GM19397 (cell line): ENCODE measurements around the gene GOLGA7B.

Experiments used
- ATAC-seq: cut with Tn5 transposase; IDR thresholded peaks from one replicate; pipeline ENCODE4 v1.9.1; 2021; ENCODE audit warnings: mild to moderate bottlenecking, moderate library complexity; ENCODE audit not compliant: unreplicated experiment

Gene GOLGA7B

DNA sequence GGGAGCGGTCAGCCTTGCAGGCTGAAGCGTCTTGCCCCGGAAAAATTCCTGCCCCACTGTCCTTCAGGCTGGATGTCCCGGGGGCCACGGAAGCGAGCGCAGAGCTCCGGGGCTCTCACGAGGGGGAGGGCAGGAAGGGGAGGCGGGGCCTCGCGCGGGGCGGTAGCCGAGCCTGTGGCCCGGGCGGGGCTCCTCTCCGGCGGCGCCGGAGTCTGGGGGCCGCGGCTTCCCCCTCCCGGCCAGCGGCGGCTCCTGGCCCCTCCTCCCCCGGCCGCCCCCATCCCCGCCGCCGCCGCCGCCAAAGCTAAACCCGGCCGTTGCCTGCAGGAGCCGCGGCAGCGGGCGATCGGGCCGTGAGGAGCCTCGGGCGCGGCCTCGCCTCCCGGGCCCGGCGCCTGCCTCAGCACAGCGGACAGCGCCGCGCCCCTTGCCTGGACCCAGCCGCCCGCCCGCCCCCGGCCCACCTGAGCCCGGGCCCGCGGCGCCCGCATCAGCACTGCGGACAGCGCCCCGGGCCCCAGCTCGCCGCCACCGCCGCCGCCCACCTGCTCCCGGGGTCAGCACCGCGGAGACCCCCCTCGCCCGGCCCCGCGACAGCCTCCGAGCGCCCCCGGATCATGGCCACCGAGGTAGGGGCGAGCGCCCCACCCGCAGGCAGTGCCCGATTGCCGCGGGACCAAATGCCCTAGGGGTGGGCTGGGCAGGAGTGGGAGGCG is at the start of gene GOLGA7B:
GOLGA7B (plus strand) TSS at position 157 of the 716 bp plus-strand sequence; CDS start at position 618, 461 bp downstream.
- peak; percentile 73 for ATAC-seq

DNA sequence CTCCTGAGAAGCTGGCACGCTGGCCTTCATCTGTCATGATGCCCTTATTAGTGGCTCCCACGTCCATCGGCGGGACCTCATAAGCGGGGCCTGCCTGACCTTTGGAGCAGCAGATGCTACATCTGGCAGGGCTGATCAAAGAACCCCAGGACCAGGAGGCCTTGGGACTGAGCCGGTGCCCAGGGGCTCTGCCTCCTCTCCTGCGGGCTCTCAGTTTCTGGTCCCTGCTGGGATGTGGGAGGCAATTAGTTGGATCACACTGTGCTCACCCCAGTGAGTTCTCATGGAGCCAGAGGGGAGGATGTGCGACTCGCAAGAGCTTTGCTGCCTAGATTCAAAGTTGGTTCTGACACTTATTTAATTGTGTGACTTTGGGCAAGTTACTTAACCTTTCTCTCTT is 49.2 kb upstream of the GOLGA7B start:
- no peak for ATAC-seq

DNA sequence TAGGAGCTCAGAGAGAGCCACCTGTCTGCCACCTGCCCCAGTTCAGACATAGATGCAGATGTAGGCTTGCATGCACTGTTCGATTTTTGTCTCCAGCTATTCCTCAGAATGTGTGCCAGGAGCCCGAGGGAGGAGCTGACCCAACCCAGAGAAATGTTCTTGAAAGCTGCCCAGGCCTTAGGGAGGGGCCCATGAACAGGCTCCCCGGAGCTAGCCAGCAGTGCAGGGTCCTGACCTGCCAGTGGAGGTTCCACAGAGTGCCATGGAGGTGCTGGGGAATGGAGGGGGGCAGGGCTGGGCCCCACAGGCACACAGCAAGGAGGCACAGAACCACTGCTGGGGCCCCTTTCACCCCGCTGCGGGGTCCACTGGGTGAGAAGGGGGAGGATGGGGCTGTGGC is 48.2 kb upstream of the GOLGA7B start:
- ATAC-seq, result no peak

DNA sequence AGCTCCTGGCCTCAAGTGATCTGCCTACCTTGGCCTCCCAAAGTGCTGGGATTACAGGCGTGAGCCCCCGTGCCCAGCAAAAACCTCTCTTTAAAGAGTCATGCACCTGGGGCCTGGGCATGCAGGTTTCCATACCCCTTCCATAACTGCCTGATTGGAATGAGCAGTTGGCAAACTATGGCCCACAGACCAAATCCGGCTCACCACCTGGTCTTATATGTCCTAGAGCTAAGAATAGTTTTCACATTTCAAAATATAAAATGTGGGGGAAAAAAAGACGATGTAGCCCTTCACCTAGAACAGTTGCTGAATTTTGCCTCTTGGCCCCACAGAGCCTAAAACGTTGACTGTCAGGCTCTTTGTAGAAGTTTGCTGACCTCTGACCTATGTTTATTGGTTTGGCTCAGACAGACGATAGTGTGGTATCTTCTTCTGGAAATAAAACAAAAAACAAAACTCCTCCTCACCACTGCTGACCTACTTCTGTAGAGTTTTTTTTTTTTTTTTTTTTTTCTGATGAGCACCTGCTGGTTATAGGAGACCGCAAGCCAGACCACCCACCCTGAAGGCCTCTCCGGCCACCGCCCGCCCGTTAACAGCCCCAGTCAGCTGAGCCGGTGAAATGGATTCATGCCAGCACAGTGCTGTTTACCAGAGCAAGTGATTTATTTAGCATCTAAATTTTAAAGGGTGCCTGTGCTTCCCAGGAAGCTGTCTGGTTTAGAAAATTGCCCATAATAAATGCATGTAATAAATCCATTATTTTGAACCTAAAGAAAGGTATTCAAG is 44.4 kb upstream of the GOLGA7B start:
- no peak for ATAC-seq

DNA sequence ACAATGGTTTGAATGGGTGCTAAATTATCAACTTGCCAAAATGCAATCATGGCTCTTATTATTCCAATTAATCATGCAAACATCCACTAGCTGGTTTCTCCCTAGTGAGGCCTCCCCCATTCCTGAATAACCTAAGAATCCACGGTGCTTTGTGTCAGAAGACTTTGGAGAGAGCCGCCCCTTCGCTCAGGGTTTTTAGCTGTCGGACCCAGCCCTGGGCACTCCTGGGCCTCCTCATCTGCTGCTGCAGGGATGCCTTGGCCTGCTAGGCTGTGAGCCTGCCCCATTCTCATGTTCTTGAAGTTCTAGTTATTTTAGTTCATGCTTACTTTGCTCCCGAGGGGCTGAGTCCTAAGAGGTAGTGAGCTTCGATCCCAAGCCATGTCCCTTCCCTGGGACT is 43.7 kb upstream of the GOLGA7B start:
- ATAC-seq, result no peak

DNA sequence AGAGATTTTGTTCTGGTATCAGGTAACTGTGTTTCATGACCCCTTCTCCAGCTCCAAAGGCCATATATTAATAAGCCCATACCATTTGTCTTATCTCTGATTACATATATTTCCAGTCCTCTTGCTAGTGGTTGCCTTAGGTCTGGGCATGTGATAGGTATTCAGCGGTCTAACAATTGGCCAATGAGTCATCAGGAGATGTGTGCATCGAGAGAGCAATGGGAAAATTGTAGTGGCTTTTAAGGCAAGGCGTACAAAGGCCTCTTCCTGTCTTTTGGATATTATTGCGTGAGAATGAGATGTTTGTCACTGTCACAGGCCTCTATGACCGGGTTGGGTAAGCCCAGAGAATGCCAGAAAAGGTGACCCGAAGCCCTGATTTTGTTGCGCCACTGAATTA is 39.2 kb upstream of the GOLGA7B start:
- no peak for ATAC-seq

DNA sequence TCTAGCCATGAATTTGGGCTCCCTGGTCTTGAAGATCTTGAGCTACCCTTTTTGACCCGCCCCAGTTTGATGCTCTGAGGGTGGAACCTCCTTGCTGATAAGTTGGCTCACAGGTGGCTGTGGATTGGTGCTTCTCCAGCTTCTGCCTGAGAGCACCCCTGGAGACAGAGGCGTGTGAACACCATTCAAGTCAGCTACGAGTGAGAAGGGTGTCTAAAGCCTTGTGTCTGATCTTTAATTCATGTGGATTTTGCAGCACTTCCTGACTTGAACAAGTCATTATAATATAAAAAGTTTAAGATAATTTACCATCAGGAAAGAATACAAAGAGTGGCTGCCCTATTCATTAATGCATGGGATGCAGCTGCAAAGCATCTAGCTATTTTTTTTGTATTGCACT is 37.7 kb upstream of the GOLGA7B start:
- ATAC-seq, result no peak

DNA sequence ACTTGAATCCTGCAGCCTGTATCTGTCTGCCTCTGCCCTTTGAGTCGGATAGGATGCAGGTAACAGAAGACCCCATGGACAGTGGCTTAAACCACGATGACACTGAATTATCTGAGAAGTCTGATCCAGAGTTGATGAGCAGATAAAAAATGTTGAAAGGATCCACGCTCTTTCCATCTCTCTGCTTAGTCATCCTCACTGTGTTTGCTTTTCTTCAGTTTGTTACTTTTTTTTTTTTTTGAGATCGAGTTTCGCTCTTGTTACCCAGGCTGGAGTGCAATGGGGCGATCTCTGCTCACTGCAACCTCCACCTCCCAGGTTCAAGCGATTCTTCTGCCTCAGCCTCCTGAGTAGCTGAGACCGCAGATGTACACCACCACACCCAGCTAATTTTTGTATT is 36.9 kb upstream of the GOLGA7B start:
- ATAC-seq, result no peak

DNA sequence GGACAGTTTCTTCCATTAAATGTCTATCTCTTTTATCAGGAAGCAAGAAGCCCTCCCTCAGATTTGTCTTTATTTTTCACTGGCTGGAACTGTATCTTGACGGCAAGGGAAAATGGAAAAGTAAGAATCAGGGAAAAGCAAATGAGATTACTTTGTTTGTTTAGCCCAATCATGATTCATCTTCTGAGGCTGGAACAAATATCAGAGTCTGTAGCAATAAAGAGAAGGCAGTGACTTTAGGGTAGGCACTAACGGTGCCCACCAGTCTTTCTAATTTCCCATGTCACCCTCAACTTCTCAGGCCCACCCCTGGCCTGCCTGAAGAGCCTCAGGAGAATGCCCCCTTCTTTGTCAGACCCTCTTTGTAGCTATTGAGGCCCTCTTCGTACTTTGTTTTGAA is 36.3 kb upstream of the GOLGA7B start:
- ATAC-seq, result no peak

DNA sequence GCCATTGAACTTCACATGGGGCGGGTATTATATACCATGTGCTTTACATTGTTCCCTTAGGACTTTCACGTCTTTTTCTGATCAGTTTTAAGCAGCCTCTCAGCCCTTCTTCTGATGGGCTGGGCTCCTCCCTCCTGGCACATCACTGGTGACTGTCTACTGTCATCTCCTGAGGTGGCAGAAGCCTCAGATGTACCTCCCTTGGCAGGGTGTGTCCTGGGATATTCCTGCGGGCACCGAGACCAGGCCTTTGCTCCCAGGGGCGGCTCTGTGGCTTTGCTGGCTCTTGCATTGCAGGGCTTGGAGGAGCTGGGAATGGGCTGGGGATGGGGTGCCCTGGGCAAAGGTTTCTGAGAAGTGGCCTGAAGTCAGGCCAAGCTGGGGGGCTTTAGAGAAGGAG is 34.6 kb upstream of the GOLGA7B start:
- no peak for ATAC-seq

DNA sequence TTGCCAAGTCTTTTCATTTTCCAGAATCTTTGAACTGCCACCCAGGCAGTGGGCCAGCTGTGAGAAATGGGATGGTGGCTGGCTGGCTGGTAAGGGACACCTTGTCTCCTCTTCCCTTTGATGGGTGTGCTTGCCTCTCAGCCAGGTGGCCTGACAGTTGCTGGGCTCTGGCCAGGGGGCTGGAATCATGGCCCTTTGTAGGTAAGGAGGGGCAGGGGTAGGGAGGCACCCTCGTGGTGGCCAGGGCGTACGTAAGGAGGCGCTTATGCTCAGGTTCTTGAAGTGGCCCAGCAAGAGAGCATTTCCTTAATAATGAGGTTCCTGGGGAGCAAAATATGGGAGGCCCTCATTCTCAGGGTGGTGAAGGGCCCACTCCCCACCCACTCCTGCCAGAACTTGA is 33.0 kb upstream of the GOLGA7B start:
- no peak for ATAC-seq

DNA sequence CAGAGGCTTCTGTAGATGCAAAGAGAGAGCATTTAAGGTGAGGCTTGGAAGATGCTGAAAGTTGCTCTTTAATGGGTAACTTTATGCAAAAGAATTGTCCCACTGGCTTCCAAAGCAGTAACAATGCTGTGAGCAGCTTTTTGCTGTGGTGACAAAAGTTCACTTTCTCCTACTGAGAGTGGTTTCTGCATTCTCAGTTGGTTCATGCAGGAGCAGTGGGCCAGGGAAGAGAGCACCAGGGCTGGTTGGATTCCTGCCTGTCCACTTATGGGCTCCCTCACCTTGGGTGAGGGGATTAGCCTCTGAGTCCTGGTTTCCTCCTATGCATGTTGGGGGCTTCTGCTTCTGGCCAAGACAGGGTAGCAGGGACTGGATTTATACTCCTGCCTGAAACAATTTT is 31.1 kb upstream of the GOLGA7B start:
- no peak for ATAC-seq

DNA sequence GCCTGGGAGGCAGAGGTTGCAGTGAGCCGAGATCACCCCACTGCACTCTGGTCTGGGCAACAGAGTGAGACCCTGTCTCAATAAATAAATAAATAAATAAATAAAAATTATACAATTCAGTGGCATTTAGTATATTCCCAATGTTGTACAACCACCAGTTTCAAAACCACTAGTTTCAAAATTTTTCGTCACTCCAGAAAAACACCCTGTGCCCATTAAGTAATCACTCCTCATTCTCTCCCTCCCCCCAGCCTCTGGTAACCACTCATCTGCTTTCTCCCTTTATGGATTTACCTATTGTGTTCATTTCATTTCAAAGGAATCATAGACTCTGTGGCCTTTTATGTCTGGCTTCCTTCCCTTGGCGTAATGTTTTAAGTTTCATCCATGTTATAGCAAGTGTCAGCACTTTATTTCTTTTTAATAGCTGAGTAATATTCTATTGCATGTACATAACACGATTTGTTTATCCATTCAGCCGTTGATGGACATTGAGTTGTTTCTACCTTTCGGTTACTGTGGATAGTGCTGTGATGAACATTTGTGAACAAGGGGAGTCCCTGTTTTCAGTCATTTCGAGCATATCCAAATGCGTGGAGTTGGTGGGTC is 29.4 kb upstream of the GOLGA7B start:
- no peak for ATAC-seq

DNA sequence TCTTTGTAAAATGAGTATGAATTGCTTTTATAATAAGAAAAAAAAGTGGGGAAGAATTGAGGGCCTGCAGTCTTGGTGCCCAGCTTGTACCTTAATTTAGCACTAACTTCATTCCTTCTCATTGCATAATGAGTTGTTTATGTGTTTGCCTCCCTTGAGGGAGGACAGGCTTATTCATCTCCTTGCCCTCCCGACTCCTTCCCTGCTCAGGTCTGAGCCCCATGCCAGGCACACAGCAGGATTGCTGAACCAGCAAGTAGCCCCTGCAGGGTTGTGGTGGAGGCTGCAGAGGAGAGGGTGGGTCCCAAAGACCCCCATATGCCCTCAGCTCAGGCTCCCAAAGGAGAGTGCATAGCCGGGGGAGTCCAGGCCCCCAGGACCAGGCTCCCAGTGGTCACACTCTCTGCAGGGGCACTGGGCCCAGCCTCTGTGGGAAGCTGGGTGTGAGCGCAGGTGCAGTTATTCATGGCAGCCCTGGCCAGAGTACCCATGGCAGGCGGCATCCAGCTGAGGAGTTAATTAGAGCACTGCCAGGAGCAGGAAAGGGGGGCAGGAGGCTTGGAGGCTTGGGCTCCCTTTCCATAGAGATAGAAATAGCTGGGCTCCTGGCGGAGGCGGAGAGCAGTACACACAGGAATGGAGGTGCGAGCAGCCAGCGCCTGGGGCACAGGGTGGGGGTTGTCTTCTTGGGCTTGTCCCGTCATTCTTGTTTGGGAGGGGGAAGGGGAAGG is 28.2 kb upstream of the GOLGA7B start:
- no peak for ATAC-seq

DNA sequence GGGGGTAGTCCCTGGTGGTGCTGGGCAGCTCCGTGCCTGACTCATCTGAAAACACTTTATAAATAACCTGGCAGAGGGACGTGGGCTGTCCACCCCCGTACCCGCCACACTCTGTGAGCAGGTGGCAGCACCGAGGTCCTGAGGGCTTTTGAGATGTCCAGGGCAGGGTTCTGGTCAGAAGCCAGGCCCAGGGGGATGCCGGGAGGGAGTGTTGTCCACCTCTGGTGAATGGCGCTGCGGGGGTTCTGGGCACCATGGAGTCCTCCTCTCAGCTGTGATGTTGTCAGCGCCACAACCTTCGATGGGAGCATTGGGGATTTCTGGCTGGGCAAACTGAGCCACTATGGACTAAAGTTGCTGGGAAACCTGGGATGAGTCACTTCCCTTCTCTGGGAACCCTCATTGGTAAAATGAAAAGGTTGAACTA is 27.4 kb upstream of the GOLGA7B start:
- no peak for ATAC-seq

DNA sequence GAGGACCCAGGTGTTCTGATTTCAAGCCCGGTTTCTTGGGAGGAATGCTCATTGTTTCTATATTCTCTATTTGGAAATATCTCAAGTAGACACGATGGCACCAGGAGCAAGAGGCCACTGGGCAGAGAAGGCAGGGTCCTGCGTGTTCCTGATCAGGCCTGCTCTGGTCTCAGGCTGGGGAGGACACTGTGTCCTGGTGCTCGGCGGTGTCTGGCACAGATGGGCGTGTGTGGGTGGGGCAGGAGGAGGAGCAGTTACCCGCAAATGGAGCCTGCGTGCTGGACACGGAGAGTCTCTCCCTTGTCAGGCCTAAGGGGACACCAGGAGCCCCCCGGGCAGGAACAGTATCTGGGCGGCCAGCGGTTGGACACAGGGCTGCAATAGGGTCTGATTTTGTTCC is 25.9 kb upstream of the GOLGA7B start:
- no peak for ATAC-seq

DNA sequence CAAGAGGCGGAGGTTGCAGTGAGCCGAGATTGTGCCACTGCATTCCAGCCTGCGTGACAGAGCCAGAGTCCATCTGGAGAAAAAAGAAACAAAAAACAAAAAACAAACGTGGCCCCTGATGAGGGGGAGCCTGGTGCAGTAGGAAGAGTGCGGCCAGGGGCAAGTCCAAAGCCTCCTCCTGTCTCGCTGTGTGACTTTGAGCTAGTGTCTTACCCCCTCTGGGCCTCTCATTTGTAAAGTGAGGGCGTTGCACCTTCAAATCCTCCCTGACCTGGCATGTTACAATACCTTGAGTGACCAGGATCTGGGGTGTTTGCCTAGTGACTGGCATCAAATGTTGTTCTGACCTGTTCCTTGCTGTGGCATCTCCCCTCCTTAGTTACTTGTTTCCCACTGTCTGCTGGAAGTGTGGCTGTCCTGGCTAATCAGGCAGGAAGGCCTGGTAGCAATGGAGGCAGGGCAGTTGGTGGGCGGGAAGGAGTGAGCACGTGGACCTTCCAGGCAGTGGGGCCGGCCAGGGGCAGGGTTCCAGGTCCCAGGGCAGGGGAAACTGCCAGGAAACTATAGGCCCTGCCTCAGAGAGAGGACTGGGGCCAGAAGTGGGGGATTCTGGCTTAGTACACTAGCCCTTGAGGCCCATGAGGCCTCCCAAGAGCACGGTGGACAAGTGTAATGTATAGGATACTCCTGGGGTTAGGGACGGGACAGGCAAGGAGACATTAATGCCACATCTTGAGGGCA is 24.5 kb upstream of the GOLGA7B start:
- ATAC-seq, result no peak

DNA sequence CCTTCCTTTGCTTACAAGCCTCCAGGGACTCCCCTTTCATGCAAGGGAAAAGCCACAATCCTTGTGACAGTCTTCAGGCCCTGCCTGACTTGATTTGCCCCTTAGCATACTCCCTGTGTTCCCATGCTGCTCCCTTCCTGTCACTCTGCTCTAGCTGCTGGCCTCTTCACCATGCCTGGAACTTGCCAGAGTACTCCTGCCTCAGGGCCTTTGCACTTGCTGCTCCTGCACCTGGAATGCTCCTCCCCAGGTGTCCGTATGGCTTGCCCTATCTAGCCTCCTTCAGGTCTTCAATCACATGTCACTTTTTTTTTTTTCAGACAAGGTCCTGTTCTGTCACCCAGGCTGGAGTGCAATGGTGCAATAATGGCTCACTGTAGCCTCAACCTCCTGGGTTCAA is 22.8 kb upstream of the GOLGA7B start:
- ATAC-seq, result no peak

DNA sequence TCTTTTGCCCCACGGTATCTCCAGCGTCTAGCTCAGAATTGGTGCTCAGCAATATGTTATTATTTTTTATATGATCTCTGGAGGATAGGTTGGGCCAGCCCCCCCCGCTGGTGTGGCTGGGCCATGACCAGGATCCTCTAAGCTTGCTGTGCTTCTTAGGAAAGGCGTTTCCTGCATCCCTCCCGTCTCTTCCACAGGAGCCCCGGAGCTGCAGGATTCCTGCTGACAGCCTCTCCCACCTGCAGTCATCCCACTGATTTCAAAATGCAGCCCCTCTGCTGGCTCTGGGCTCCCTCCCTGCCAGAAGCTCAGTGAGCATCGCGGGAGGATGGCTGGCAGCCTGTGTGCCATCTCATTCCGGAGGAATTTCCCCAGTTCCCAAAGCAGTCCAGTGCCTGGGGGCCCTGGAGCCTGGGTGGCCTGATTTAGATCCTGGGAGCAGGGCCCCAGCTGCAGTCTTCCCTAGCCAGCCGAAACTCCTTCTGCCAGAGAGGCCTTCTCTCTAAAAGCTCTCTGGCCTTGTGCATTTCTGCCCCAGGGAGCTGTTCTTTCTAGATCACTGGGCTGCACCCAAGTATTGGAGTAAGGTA is 21.8 kb upstream of the GOLGA7B start:
- no peak for ATAC-seq

DNA sequence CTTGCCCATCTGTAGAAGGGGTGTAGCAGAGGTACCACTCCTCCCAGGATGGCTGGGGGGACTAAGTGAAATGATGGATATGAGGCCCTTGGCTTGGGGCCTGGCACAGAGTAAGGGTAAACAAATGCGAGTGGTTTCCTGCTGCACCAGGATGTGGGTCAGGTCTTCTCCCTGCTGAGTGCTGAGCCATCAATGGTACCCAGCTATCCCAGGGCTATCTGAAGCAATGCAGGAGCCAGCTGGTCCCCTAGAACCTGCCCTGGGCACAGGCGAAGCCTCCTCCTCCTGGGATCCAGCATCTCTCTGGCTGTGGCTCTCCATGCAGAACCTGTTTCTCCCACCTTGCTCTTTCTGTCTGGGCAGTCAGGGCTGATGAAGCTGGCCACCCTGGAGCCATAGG is 20.9 kb upstream of the GOLGA7B start:
- no peak for ATAC-seq
